Activated naive CD8-positive, alpha-beta T cell treated with anti-CD3 and anti-CD28 coated beads for 36 hours (primary cell): ENCODE results near the gene ITGB3. TPM values are rescaled to one million over a fixed set of nuclear protein-coding genes. Genes with fewer than 3 reads are reported as not detected.
"Not testable (repeated sequence)": the region's sequence is repeated elsewhere in the genome, so short reads cannot be mapped to it uniquely, and the experiment has no call there.

ENCODE experiments used
- DNase-seq: peaks from one replicate; pipeline ENCODE4 v3.0.0; 2021
- H3K27ac Mint-ChIP-seq: one replicate; pipeline ENCODE4 v1.8.0; 2022; ENCODE audit warnings: mild to moderate bottlenecking, moderate library complexity, mixed read lengths
- H3K27me3 Mint-ChIP-seq: one replicate; pipeline ENCODE4 v1.8.0; 2022; ENCODE audit warnings: mild to moderate bottlenecking, mixed read lengths
- H3K36me3 Mint-ChIP-seq: one replicate; pipeline ENCODE4 v1.8.0; 2021; ENCODE audit warnings: mild to moderate bottlenecking, mixed read lengths
- H3K4me1 Mint-ChIP-seq: one replicate; pipeline ENCODE4 v1.8.0; 2021; ENCODE audit warnings: mixed read lengths
- H3K4me3 Mint-ChIP-seq: one replicate; pipeline ENCODE4 v1.8.0; 2022; ENCODE audit warnings: mild to moderate bottlenecking, moderate library complexity, mixed read lengths
- H3K9me3 Mint-ChIP-seq: one replicate; pipeline ENCODE4 v1.8.0; 2022; ENCODE audit warnings: mixed read lengths
- total RNA-seq, 2 experiments: library from RNA; stranded (reverse); gene quantifications; one replicate each; pipeline ENCODE4 v1.2.3, GENCODE V29; 2021

The ITGB3 gene
- total RNA-seq, 2 experiments from 2014 or later = 0.06 TPM; not detected in 1

- H3K4me1 Mint-ChIP-seq = peaks cover 39% of the 10 kb centered on the region
- H3K9me3 Mint-ChIP-seq, H3K36me3 Mint-ChIP-seq, DNase-seq, H3K4me3 Mint-ChIP-seq, H3K27ac Mint-ChIP-seq, H3K27me3 Mint-ChIP-seq: not testable (repeated sequence)
Observed at GRCh38 chr17:47217279-47217678, 36.3 kb upstream of the ITGB3 start.

DNA sequence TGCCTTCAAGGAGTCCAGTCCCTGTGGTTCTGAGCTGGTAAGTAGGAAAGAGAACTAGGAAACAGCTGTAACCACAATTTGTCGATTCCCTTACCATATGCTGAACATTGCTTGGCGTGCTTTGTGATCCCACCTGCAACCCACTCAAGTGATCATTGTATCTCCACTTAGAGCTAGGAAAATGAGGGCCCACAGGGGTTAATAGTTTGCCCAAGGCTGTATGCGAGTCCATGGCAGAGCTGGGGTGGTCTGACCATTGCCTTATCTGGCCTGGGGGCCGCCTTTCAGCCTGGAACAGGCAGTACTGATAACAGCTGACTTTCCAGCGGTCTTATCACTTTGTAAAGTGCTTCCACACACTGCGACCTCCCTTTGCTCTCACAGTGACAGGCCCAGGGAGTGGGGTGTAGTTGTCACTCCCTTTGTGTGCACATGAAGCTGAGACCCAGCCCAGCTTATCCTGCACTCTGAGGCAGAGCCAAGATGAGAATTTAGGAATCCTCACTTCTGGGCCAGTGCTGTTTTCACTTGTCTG is 34.7 kb upstream of the ITGB3 start:
- DNase-seq = no peak
- no peaks in the 10 kb centered on the region for H3K27me3 Mint-ChIP-seq
- H3K4me3 Mint-ChIP-seq = no peak overlapping the region
- H3K27ac Mint-ChIP-seq = no peak overlapping the region
- H3K36me3 Mint-ChIP-seq = peaks cover under 1% of the 10 kb centered on the region
- peaks cover 39% of the 10 kb centered on the region for H3K4me1 Mint-ChIP-seq
- peaks cover 4% of the 10 kb centered on the region for H3K9me3 Mint-ChIP-seq

- DNase-seq = no peak
- peaks cover 8% of the 10 kb centered on the region for H3K9me3 Mint-ChIP-seq
- no peak overlapping the region for H3K27ac Mint-ChIP-seq
- peak overlapping the region; percentile 10 for H3K4me3 Mint-ChIP-seq
- peaks cover 2% of the 10 kb centered on the region for H3K36me3 Mint-ChIP-seq
- H3K27me3 Mint-ChIP-seq = no peaks in the 10 kb centered on the region
- H3K4me1 Mint-ChIP-seq = peaks cover 39% of the 10 kb centered on the region
Observed at GRCh38 chr17:47219621-47220475, 33.8 kb upstream of the ITGB3 start.

- H3K36me3 Mint-ChIP-seq = peaks cover 2% of the 10 kb centered on the region
- peaks cover 39% of the 10 kb centered on the region for H3K4me1 Mint-ChIP-seq
- H3K27ac Mint-ChIP-seq = no peak overlapping the region
- no peak overlapping the region for H3K4me3 Mint-ChIP-seq
- peak; percentile 21 for DNase-seq
- peaks cover 8% of the 10 kb centered on the region for H3K9me3 Mint-ChIP-seq
- H3K27me3 Mint-ChIP-seq = no peaks in the 10 kb centered on the region
Observed at GRCh38 chr17:47220531-47220999, 33.1 kb upstream of the ITGB3 start.

- Mint-ChIP-seq H3K27ac (no peak overlapping the region), H3K36me3 (peaks cover 2% of the 10 kb centered on the region), H3K4me3 (no peak overlapping the region), H3K4me1 (peaks cover 39% of the 10 kb centered on the region), H3K27me3 (no peaks in the 10 kb centered on the region), H3K9me3 (peaks cover 8% of the 10 kb centered on the region)
- DNase-seq = no peak
Observed at GRCh38 chr17:47221154-47221553, 32.5 kb upstream of the ITGB3 start.

DNA sequence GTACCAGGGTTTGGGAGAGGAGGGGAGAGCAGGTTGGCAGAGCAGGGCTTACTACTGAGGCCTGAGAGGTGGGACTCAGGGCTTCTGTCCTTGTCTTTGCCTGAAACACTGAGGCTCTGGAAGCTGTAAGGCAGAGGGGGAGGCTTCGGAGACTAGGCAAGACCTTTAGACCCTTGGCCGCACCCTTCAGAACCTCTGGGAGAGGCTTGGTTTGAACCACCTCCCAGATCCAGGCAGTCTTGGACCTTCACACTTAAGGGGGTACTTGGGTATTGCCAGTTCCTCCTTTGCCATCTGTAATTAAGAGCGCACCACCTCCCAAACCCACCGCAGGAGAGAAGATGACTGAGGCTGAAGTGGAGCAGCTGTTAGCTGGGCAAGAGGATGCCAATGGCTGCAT is 31.6 kb upstream of the ITGB3 start:
- no peak overlapping the region for H3K27ac Mint-ChIP-seq

GRCh38 chr17:47223007-47223406 is 30.6 kb upstream of the ITGB3 start:
- no peak for DNase-seq
- Mint-ChIP-seq H3K9me3 (peaks cover 8% of the 10 kb centered on the region), H3K27ac (no peak overlapping the region), H3K4me3 (no peak overlapping the region), H3K36me3 (peaks cover 2% of the 10 kb centered on the region), H3K4me1 (peaks cover 32% of the 10 kb centered on the region), H3K27me3 (no peaks in the 10 kb centered on the region)

More for the DNA sequence above, 31.6 kb upstream of the ITGB3 start:
- no peaks in the 10 kb centered on the region for H3K27me3 Mint-ChIP-seq
- DNase-seq = no peak
- H3K9me3 Mint-ChIP-seq = peaks cover 8% of the 10 kb centered on the region
- peaks cover 2% of the 10 kb centered on the region for H3K36me3 Mint-ChIP-seq
- peaks cover 36% of the 10 kb centered on the region for H3K4me1 Mint-ChIP-seq
- H3K4me3 Mint-ChIP-seq = no peak overlapping the region

- H3K9me3 Mint-ChIP-seq = peaks cover 8% of the 10 kb centered on the region
- no peaks in the 10 kb centered on the region for H3K27me3 Mint-ChIP-seq
- DNase-seq = no peak
- H3K27ac Mint-ChIP-seq = no peak overlapping the region
- peaks cover 28% of the 10 kb centered on the region for H3K4me1 Mint-ChIP-seq
- H3K36me3 Mint-ChIP-seq = peaks cover 2% of the 10 kb centered on the region
- H3K4me3 Mint-ChIP-seq = no peak overlapping the region
Observed at GRCh38 chr17:47223460-47223859, 30.2 kb upstream of the ITGB3 start.

GRCh38 chr17:47224077-47224476 is 29.6 kb upstream of the ITGB3 start:
- H3K9me3 Mint-ChIP-seq, H3K36me3 Mint-ChIP-seq, H3K27ac Mint-ChIP-seq, H3K4me3 Mint-ChIP-seq, H3K27me3 Mint-ChIP-seq, DNase-seq: not testable (repeated sequence)
- peaks cover 22% of the 10 kb centered on the region for H3K4me1 Mint-ChIP-seq

DNA sequence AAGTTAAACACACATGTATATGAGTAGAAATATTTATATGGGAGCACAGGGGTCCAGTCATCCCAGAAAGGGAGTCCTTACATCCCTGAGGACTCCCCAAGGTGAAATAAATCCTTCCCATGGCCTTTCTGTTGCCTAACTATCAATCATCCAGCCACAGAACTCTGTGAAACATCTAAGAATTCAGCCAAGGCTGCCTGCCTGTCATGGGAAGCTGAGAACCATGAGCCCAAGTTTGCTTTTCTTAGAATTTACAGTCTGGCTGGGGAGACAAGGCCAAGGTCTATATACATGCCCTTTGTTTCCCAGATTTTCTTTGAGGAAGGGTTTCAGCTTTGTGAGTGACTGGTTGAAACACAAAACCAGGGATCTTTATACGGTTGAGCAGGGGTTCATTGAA is 28.7 kb upstream of the ITGB3 start:
- Mint-ChIP-seq H3K36me3 (peaks cover 2% of the 10 kb centered on the region), H3K4me1 (peaks cover 20% of the 10 kb centered on the region), H3K4me3 (no peak overlapping the region), H3K27ac (no peak overlapping the region), H3K27me3 (peaks cover 2% of the 10 kb centered on the region), H3K9me3 (peaks cover 8% of the 10 kb centered on the region)
- no peak for DNase-seq

- Mint-ChIP-seq H3K27me3 (peaks cover 7% of the 10 kb centered on the region), H3K4me3 (no peak overlapping the region), H3K27ac (no peak overlapping the region), H3K9me3 (peaks cover 8% of the 10 kb centered on the region), H3K36me3 (peaks cover 2% of the 10 kb centered on the region), H3K4me1 (peaks cover 20% of the 10 kb centered on the region)
- no peak for DNase-seq
Observed at GRCh38 chr17:47225436-47225858, 28.2 kb upstream of the ITGB3 start.

GRCh38 chr17:47225911-47226688 is 27.5 kb upstream of the ITGB3 start:
- Mint-ChIP-seq H3K27ac (no peak overlapping the region), H3K4me3 (no peak overlapping the region), H3K36me3 (peaks cover 2% of the 10 kb centered on the region), H3K9me3 (peaks cover 8% of the 10 kb centered on the region), H3K4me1 (peaks cover 14% of the 10 kb centered on the region), H3K27me3 (peaks cover 13% of the 10 kb centered on the region)
- DNase-seq = no peak

DNA sequence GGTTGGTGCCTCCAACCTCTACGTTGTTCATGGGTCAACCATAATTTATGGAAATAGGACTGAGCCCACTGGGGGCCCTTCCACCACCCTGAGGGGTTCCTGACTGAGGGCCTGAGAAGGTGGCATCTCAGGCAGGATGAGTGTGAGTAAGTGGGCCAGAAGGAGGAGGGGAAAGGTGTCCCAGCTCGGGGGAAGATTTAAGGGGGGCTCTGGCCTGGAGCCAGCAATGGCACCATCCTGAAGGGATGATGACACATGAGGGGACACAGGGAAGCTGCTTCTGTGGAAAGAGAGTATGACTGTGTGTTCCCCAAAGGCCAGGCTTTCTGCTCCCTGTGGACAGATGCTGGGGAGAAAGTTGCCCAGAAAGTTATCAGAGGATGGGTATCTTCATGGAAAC is 25.8 kb upstream of the ITGB3 start:
- Mint-ChIP-seq H3K36me3 (peaks cover 2% of the 10 kb centered on the region), H3K4me3 (no peak overlapping the region), H3K9me3 (peaks cover 8% of the 10 kb centered on the region), H3K4me1 (peaks cover 11% of the 10 kb centered on the region), H3K27me3 (peaks cover 18% of the 10 kb centered on the region), H3K27ac (no peak overlapping the region)
- DNase-seq = no peak

GRCh38 chr17:47229535-47230443 is 23.8 kb upstream of the ITGB3 start:
- Mint-ChIP-seq H3K9me3 (no peaks in the 10 kb centered on the region), H3K27ac (no peak overlapping the region), H3K4me1 (peaks cover 11% of the 10 kb centered on the region), H3K4me3 (peak overlapping the region; percentile 59), H3K36me3 (no peaks in the 10 kb centered on the region), H3K27me3 (peaks cover 18% of the 10 kb centered on the region)
- peak; percentile 69 for DNase-seq
